ENCODE data around the gene LGR6.

GRCh38 chr1:202165942-202166843 lies 27.4 kb upstream of the LGR6 start:
- no peak for TF ChIP-seq GATA2 (IDR thresholded peaks at IDR 0.05; ENCODE audit: low read depth, low read length)
- TF ChIP-seq GATA3 (IDR thresholded peaks at IDR 0.05; ENCODE audit: low read depth, low read length) = no peak

Measured in SH-SY5Y (cell line).